Fibroblast of lung (primary cell): ENCODE data around the gene RTN4RL2.

Source experiments
- EZH2 ChIP-seq: IDR thresholded peaks from 2 replicates; pipeline ENCODE4 v1.5.1; 2012; ENCODE audit warnings: low read length, control low read depth, mild to moderate bottlenecking; ENCODE audit errors: missing control alignments
- TF ChIP-seq, protein P1 (sequence below), 2 donors: IDR thresholded peaks in 1 of 2; conservative IDR thresholded peaks in 1 of 2; 1 replicate in 1 of 2; 2 replicates in 1 of 2; pipeline ENCODE4 v1.5.1; 2011 to 2012; ENCODE audit warnings: low read length in 2 of 2, control low read depth in 1 of 2, inconsistent platforms in 1 of 2, low read depth in 1 of 2, mild to moderate bottlenecking in 1 of 2

DNA sequence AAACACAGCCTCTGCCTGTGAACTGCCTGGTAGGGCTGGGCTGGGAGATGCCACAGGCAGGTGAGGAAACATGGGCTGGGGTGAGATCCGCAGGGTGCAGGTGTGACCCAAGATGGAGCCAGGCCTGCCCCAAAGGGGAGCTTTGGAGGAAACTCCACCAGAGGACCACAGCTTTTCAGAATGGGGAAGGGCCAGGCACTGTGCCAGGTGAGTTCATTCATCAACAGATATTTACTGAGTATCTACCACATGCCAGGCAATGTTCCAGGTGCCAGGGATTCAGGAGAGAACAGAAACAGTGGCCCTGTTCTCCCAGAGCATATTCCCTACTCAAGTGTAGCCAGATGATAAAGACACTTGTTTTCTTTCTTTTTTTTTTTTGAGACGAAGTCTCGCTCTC is 11.2 kb downstream of the RTN4RL2 start:
- TF ChIP-seq, protein P1, sequence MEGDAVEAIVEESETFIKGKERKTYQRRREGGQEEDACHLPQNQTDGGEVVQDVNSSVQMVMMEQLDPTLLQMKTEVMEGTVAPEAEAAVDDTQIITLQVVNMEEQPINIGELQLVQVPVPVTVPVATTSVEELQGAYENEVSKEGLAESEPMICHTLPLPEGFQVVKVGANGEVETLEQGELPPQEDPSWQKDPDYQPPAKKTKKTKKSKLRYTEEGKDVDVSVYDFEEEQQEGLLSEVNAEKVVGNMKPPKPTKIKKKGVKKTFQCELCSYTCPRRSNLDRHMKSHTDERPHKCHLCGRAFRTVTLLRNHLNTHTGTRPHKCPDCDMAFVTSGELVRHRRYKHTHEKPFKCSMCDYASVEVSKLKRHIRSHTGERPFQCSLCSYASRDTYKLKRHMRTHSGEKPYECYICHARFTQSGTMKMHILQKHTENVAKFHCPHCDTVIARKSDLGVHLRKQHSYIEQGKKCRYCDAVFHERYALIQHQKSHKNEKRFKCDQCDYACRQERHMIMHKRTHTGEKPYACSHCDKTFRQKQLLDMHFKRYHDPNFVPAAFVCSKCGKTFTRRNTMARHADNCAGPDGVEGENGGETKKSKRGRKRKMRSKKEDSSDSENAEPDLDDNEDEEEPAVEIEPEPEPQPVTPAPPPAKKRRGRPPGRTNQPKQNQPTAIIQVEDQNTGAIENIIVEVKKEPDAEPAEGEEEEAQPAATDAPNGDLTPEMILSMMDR (conservative IDR thresholded peaks at IDR 0.05 in 1 of 2, IDR thresholded peaks at IDR 0.05 in 1 of 2; ENCODE audit: low read depth in 1 of 2, low read length in 2 of 2), result no peak
- TF ChIP-seq EZH2, result no peak
